BE2C (cell line): ENCODE data around the gene PNLIP.

ENCODE experiments used
- DNase-seq: peaks from one replicate; pipeline ENCODE4 v3.0.0-alpha.2; 2020
- H3K27me3 ChIP-seq: fragments of 250-450 bp; sonication (Bioruptor Pico); 2 replicates; pipeline ENCODE4 v1.5.1; 2020; ENCODE audit warnings: mild to moderate bottlenecking
- H3K36me3 ChIP-seq: fragments of 250-450 bp; sonication (Bioruptor Pico); 2 replicates; pipeline ENCODE4 v1.5.1; 2020; ENCODE audit warnings: mild to moderate bottlenecking
- H3K4me1 ChIP-seq: fragments of 250-450 bp; sonication (Bioruptor Pico); 2 replicates; pipeline ENCODE4 v1.5.1; 2020
- H3K4me3 ChIP-seq: 2 replicates; pipeline ENCODE4 v1.5.1; 2011; ENCODE audit warnings: low read depth, low read length
- H3K9me3 ChIP-seq: fragments of 250-450 bp; sonication (Bioruptor Pico); 2 replicates; pipeline ENCODE4 v1.5.1; 2020
- CTCF ChIP-seq: IDR thresholded peaks from 2 replicates; pipeline ENCODE4 v1.5.1; 2012; ENCODE audit warnings: mild to moderate bottlenecking, low read depth, low read length

PNLIP gene

DNA sequence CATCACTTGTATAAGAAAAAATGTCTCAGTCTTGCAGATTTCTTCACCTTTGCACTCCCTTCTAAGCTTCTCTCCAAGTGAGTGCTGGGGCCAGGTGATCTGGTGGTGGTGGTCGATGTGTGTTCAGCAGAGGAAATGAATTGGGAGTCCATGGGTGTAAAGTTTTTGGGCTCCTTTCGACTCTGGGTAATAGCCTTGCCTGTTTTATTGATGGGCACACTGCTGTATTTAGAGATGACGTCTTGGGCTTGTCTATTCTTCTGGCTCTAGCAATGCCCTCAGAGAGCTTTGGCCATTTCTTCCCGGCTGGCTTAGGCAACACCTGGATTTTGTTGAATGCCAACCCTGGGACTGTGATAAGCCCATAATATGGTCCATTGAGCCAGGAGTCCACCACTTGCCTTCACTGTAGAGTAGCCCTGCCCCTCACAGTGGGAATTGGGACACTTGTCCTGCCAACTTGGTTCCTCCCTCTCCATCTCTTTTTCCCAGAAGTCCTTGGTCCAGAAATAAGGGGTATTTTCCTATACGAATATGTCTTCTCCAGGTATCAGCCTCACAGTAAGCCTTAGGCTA is 11.7 kb downstream of the PNLIP start:
- no peak overlapping the region for H3K4me3 ChIP-seq
- DNase-seq = no peak
- no peaks in the 10 kb centered on the region for H3K27me3 ChIP-seq
- no peaks in the 10 kb centered on the region for H3K4me1 ChIP-seq
- no peak for TF ChIP-seq CTCF
- H3K36me3 ChIP-seq = no peaks in the 10 kb centered on the region
- no peaks in the 10 kb centered on the region for H3K9me3 ChIP-seq

- no peaks in the 10 kb centered on the region for H3K4me1 ChIP-seq
- DNase-seq = no peak
- H3K27me3 ChIP-seq = no peaks in the 10 kb centered on the region
- no peak overlapping the region for H3K4me3 ChIP-seq
- H3K36me3 ChIP-seq = no peaks in the 10 kb centered on the region
- H3K9me3 ChIP-seq = no peaks in the 10 kb centered on the region
- no peak for TF ChIP-seq CTCF
Observed at GRCh38 chr10:116565534-116565933, 19.8 kb downstream of the PNLIP start.

DNA sequence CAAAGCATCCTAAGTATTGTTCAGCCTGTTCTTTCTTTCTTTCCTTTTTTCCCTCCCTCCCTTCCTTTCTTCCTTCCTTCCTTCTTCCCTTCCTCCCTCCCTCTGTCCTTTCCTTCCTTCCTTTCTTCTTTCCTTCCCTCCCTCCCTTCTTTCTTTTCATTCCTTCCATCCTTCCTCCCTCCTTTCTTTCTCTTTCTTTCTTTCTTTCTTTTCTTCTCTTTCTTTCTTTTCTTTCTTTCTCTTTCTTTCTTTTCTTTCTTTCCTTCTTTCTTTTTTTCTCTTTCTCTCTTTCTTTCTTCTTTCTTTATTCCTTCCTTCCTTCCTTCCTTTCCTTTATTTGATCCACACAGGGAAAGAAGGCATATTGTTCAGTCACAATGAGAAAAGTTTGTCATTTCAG is 21.2 kb downstream of the PNLIP start:
- TF ChIP-seq CTCF = no peak
- Histone ChIP-seq H3K4me3 (no peak overlapping the region), H3K36me3 (no peaks in the 10 kb centered on the region), H3K9me3 (no peaks in the 10 kb centered on the region), H3K4me1 (no peaks in the 10 kb centered on the region), H3K27me3 (no peaks in the 10 kb centered on the region)
- DNase-seq = no peak

GRCh38 chr10:116567335-116567734 is 21.6 kb downstream of the PNLIP start:
- Histone ChIP-seq H3K36me3 (no peaks in the 10 kb centered on the region), H3K27me3 (no peaks in the 10 kb centered on the region), H3K9me3 (no peaks in the 10 kb centered on the region), H3K4me1 (no peaks in the 10 kb centered on the region), H3K4me3 (no peak overlapping the region)
- no peak for TF ChIP-seq CTCF
- no peak for DNase-seq

DNA sequence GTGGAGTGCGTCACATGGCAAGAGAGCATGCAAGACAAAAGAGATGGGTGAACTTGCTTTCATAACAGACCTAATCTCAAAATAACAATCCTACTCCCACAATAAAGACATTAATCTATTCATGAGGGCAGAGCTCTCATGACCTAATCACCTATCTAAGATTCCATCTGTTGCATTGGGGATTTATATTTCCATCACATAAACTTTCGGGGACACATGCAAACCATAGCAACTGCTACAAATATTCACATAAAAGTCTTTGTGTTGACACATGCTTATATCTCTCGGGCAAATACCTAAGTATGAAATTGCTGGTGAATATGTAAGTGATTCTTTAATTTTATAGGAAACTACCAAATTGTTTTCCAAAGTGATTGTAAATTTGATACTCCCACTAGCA is 29.1 kb downstream of the PNLIP start:
- H3K9me3 ChIP-seq = no peaks in the 10 kb centered on the region
- no peaks in the 10 kb centered on the region for H3K4me1 ChIP-seq
- TF ChIP-seq CTCF = no peak
- DNase-seq = no peak
- no peaks in the 10 kb centered on the region for H3K36me3 ChIP-seq
- H3K4me3 ChIP-seq = no peak overlapping the region
- H3K27me3 ChIP-seq = no peaks in the 10 kb centered on the region

- no peak for DNase-seq
- Histone ChIP-seq H3K36me3 (no peaks in the 10 kb centered on the region), H3K4me3 (no peak overlapping the region), H3K27me3 (no peaks in the 10 kb centered on the region), H3K9me3 (no peaks in the 10 kb centered on the region), H3K4me1 (no peaks in the 10 kb centered on the region)
- no peak for TF ChIP-seq CTCF
Observed at GRCh38 chr10:116587878-116588591, 42.3 kb downstream of the PNLIP start.
